H9 (cell line): ENCODE data around the gene BAIAP2. TPM values are rescaled to one million over a fixed set of nuclear protein-coding genes. Genes with fewer than 3 reads are reported as not detected.

Experiments used
- DNase-seq: peaks from one replicate; pipeline ENCODE4 v3.0.0-alpha.2; 2017
- H2AFZ ChIP-seq: one replicate; pipeline ENCODE4 v1.6.1; 2013; ENCODE audit warnings: mild to moderate bottlenecking, low read length, control low read depth, moderate library complexity
- H2AK5ac ChIP-seq: 2 replicates; pipeline ENCODE4 v1.6.1; 2013; ENCODE audit warnings: low read length, control low read depth, mixed read lengths; ENCODE audit not compliant: insufficient read length
- H2BK120ac ChIP-seq: one replicate; pipeline ENCODE4 v1.6.1; 2013; ENCODE audit warnings: low read depth, mild to moderate bottlenecking, low read length, control low read depth, inconsistent platforms; ENCODE audit not compliant: poor library complexity, severe bottlenecking
- H2BK12ac ChIP-seq: 2 replicates; pipeline ENCODE4 v1.6.1; 2013; ENCODE audit warnings: low read length, control low read depth, mixed read lengths, low read depth; ENCODE audit not compliant: insufficient read length
- H2BK15ac ChIP-seq: 2 replicates; pipeline ENCODE4 v1.6.1; 2013; ENCODE audit warnings: low read depth, low read length, control low read depth
- H2BK20ac ChIP-seq: one replicate; pipeline ENCODE4 v1.6.1; 2013; ENCODE audit warnings: low read depth, mild to moderate bottlenecking, low read length, control low read depth, inconsistent platforms; ENCODE audit not compliant: poor library complexity, severe bottlenecking
- H2BK5ac ChIP-seq: 2 replicates; pipeline ENCODE4 v1.6.1; 2013; ENCODE audit warnings: low read length, control low read depth, mixed read lengths; ENCODE audit not compliant: insufficient read length
- H3K14ac ChIP-seq: 2 replicates; pipeline ENCODE4 v1.6.1; 2013; ENCODE audit warnings: low read length, control low read depth; ENCODE audit not compliant: insufficient read depth
- H3K18ac ChIP-seq: 2 replicates; pipeline ENCODE4 v1.6.1; 2013; ENCODE audit warnings: low read depth, mild to moderate bottlenecking, mixed read lengths, low read length, control low read depth; ENCODE audit not compliant: insufficient read length
- H3K23ac ChIP-seq: 2 replicates; pipeline ENCODE4 v1.6.1; 2013; ENCODE audit warnings: low read length, control low read depth, mixed read lengths, low read depth; ENCODE audit not compliant: insufficient read length
- H3K23me2 ChIP-seq: 2 replicates; pipeline ENCODE4 v1.6.1; 2013; ENCODE audit warnings: low read depth, mild to moderate bottlenecking, mixed read lengths, low read length, control low read depth; ENCODE audit not compliant: insufficient read length, poor library complexity, severe bottlenecking
- H3K27ac ChIP-seq: 2 replicates; pipeline ENCODE4 v1.5.1; 2013; ENCODE audit warnings: low read length, control low read depth, mixed read lengths, low read depth; ENCODE audit not compliant: insufficient read length
- H3K27me3 ChIP-seq: 2 replicates; pipeline ENCODE4 v1.6.1; 2013; ENCODE audit warnings: low read length, control low read depth, inconsistent platforms; ENCODE audit not compliant: insufficient read depth
- H3K4ac ChIP-seq: 2 replicates; pipeline ENCODE4 v1.6.1; 2013; ENCODE audit warnings: low read depth, mild to moderate bottlenecking, control low read depth, inconsistent platforms, low read length, moderate library complexity
- H3K4me1 ChIP-seq: 2 replicates; pipeline ENCODE4 v1.6.1; 2013; ENCODE audit warnings: low read length, control low read depth, inconsistent platforms; ENCODE audit not compliant: insufficient read depth
- H3K4me2 ChIP-seq: 2 replicates; pipeline ENCODE4 v1.6.1; 2013; ENCODE audit warnings: low read length, control low read depth, mixed read lengths; ENCODE audit not compliant: insufficient read length, insufficient read depth
- H3K56ac ChIP-seq: 2 replicates; pipeline ENCODE4 v1.6.1; 2013; ENCODE audit warnings: low read depth, mild to moderate bottlenecking, mixed read lengths, low read length, control low read depth; ENCODE audit not compliant: insufficient read length
- H3K79me1 ChIP-seq: 2 replicates; pipeline ENCODE4 v1.6.1; 2013; ENCODE audit warnings: low read depth, mild to moderate bottlenecking, moderate library complexity, low read length, control low read depth, inconsistent platforms; ENCODE audit not compliant: insufficient read depth, poor library complexity, severe bottlenecking
- H3K79me2 ChIP-seq: 2 replicates; pipeline ENCODE4 v1.6.1; 2013; ENCODE audit warnings: low read length, control low read depth, inconsistent platforms; ENCODE audit not compliant: insufficient read depth
- H3K9ac ChIP-seq: 2 replicates; pipeline ENCODE4 v1.6.1; 2013; ENCODE audit warnings: low read length, control low read depth, mixed read lengths; ENCODE audit not compliant: insufficient read length; ENCODE audit errors: extremely low read depth
- H3K9me3 ChIP-seq: one replicate; pipeline ENCODE4 v1.6.1; 2013; ENCODE audit warnings: low read depth, low read length, inconsistent platforms; ENCODE audit not compliant: control insufficient read depth
- H3T11ph ChIP-seq: one replicate; pipeline ENCODE4 v1.6.1; 2013; ENCODE audit warnings: mild to moderate bottlenecking, low read length, control low read depth, inconsistent platforms
- H4K20me1 ChIP-seq: one replicate; pipeline ENCODE4 v1.6.1; 2013; ENCODE audit not compliant: control insufficient read depth, insufficient read length, insufficient read depth
- H4K5ac ChIP-seq: 2 replicates; pipeline ENCODE4 v1.6.1; 2013; ENCODE audit warnings: low read depth, mild to moderate bottlenecking, mixed read lengths, low read length, control low read depth; ENCODE audit not compliant: insufficient read length
- H4K8ac ChIP-seq: replicated peaks from 2 replicates; pipeline ENCODE4 v1.6.1; 2013; ENCODE audit warnings: low read length, control low read depth, mixed read lengths, low read depth; ENCODE audit not compliant: insufficient read length
- H4K91ac ChIP-seq: 2 replicates; pipeline ENCODE4 v1.6.1; 2013; ENCODE audit warnings: low read depth, mild to moderate bottlenecking, moderate library complexity, mixed read lengths, low read length, control low read depth; ENCODE audit not compliant: insufficient read length
- H3K27ac Mint-ChIP-seq, 3 experiments: 2 replicates in 2 of 3; 3 replicates in 1 of 3; pipeline ENCODE4 v1.8.0; 2020 to 2021; ENCODE audit warnings: mixed read lengths in 3 of 3, mild to moderate bottlenecking in 1 of 3, moderate library complexity in 1 of 3
- H3K27me3 Mint-ChIP-seq: 2 replicates; pipeline ENCODE4 v1.8.0; 2021; ENCODE audit warnings: low read depth, mild to moderate bottlenecking, moderate library complexity, mixed read lengths
- H3K36me3 Mint-ChIP-seq, 3 experiments: 2 replicates in 2 of 3; 3 replicates in 1 of 3; pipeline ENCODE4 v1.8.0; 2020 to 2021; ENCODE audit warnings: low read depth in 3 of 3, mixed read lengths in 3 of 3; ENCODE audit not compliant: insufficient read depth in 1 of 3
- H3K4me1 Mint-ChIP-seq, 2 experiments: 2 replicates each; pipeline ENCODE4 v1.8.0; 2020; ENCODE audit warnings: mixed read lengths in 2 of 2
- H3K4me3 Mint-ChIP-seq, 2 experiments: 2 replicates in 1 of 2; 3 replicates in 1 of 2; pipeline ENCODE4 v1.8.0; 2020 to 2021; ENCODE audit warnings: mild to moderate bottlenecking in 2 of 2, mixed read lengths in 2 of 2, moderate library complexity in 1 of 2
- H3K9me3 Mint-ChIP-seq, 2 experiments: 2 replicates in 1 of 2; 3 replicates in 1 of 2; pipeline ENCODE4 v1.8.0; 2020; ENCODE audit warnings: mild to moderate bottlenecking in 2 of 2, mixed read lengths in 2 of 2, moderate library complexity in 1 of 2
- CTCF ChIP-seq: fragments of 200-600 bp; sonication (generic); conservative IDR thresholded peaks from 3 replicates; pipeline ENCODE4 v1.8.0; 2021; ENCODE audit warnings: antibody characterized with exemption, mild to moderate bottlenecking
- WGBS: extraction: QIAGEN DNeasy Blood & Tissue Kit; methylation state at CpG from one replicate; pipeline ENCODE4 v1.1.7; 2013; ENCODE audit warnings: missing lambda C conversion rate, low lambda C conversion rate, mixed read lengths; ENCODE audit not compliant: insufficient read length; ENCODE audit errors: extremely low coverage; 5-methylcytosine and 5-hydroxymethylcytosine counted together
- total RNA-seq: library from RNA; stranded (reverse); gene quantifications from 2 replicates; pipeline ENCODE4 v1.2.1, GENCODE V29; 2021

BAIAP2 gene
- total RNA-seq, 1 experiment from 2014 or later: 27.8 TPM

GRCh38 chr17:81048827-81049371 lies 13.9 kb downstream of the BAIAP2 start:
- H3K9me3 Mint-ChIP-seq: no peaks in the 10 kb centered on the region
- no CpG with 5 or more reads among the region's 28 CpGs for WGBS
- H2BK15ac ChIP-seq: no peak overlapping the region
- no peak overlapping the region for H2BK5ac ChIP-seq
- no peaks in the 10 kb centered on the region for H3K27me3 Mint-ChIP-seq
- no peaks in the 10 kb centered on the region for H3K9me3 ChIP-seq
- no peak overlapping the region for H4K91ac ChIP-seq
- no peak overlapping the region for H3K4ac ChIP-seq
- no peak overlapping the region for H3K4me3 Mint-ChIP-seq
- H3K23ac ChIP-seq: no peak overlapping the region
- H3K4me2 ChIP-seq: no peak overlapping the region
- H3K27ac ChIP-seq: no peak overlapping the region
- H3K4me1 ChIP-seq: no peaks in the 10 kb centered on the region
- H2AFZ ChIP-seq: no peak overlapping the region
- H4K5ac ChIP-seq: no peak overlapping the region
- no peak overlapping the region for H2BK20ac ChIP-seq
- TF ChIP-seq CTCF: no peak
- no peak overlapping the region; the same call in 1 of the 2 replicates for H3K14ac ChIP-seq
- H4K20me1 ChIP-seq: peaks cover 2% of the 10 kb centered on the region
- no peak overlapping the region for H3K56ac ChIP-seq
- no peak overlapping the region for H2BK120ac ChIP-seq
- H4K8ac ChIP-seq: no peak overlapping the region
- no peaks in the 10 kb centered on the region; a peak in 1 of 7 replicates for H3K36me3 Mint-ChIP-seq
- H3K79me1 ChIP-seq: no peaks in the 10 kb centered on the region
- no peak for DNase-seq
- no peak overlapping the region for H3K9ac ChIP-seq
- no peak overlapping the region for H2BK12ac ChIP-seq
- H3K79me2 ChIP-seq: peaks cover 2% of the 10 kb centered on the region; the same call in 1 of the 2 replicates
- no peak overlapping the region for H3K18ac ChIP-seq
- no peaks in the 10 kb centered on the region for H3K27me3 ChIP-seq
- no peak overlapping the region for H2AK5ac ChIP-seq
- H3K4me1 Mint-ChIP-seq: peaks cover 23 to 32% of the 10 kb centered on the region in 2 experiments
- H3K23me2 ChIP-seq: no peaks in the 10 kb centered on the region
- H3K27ac Mint-ChIP-seq: no peak overlapping the region
- H3T11ph ChIP-seq: no peak overlapping the region
